IMR-90 (cell line): ENCODE data around the gene CRABP1. TPM values are rescaled to one million over a fixed set of nuclear protein-coding genes. Genes with fewer than 3 reads are reported as not detected.

ENCODE experiments used
- ATAC-seq: fragments of 200-7000 bp; cut with Tn5 transposase; 2 replicates; pipeline ENCODE4 v1.9.1; 2020; ENCODE audit warnings: low read depth, mild to moderate bottlenecking, moderate library complexity
- BruUV-seq: library from RNA; stranded (reverse); fragments of 400-500 nt; replicated peaks from 2 replicates; lab custom pipeline; 2021; lab: Mats Ljungman, UMichigan
- CTCF ChIA-PET: fragments of 300-600 bp; formaldehyde crosslinking; extraction: SDS; loops from one replicate; lab custom pipeline; 2021; ENCODE audit warnings: antibody characterized with exemption; lab: Yijun Ruan, JAX
- POLR2A ChIA-PET: fragments of 300-600 bp; sonication (Branson Sonifier 250); formaldehyde crosslinking; loops from one replicate; lab custom pipeline; 2022; ENCODE audit warnings: antibody characterized with exemption; ENCODE audit not compliant: unreplicated experiment; lab: Charles Lee
- DNase-seq: peaks from one replicate; pipeline ENCODE4 v3.0.0; 2013
- H2AFZ ChIP-seq: replicated peaks from 2 replicates; pipeline ENCODE3; 2013; ENCODE audit warnings: low read length, mild to moderate bottlenecking; ENCODE audit not compliant: poor library complexity
- H2AK5ac ChIP-seq: 2 replicates; pipeline ENCODE4 v1.6.1; 2013; ENCODE audit warnings: low read depth, low read length, inconsistent platforms
- H2AK9ac ChIP-seq: replicated peaks from 2 replicates; pipeline ENCODE3; 2013; ENCODE audit warnings: mild to moderate bottlenecking, low read depth, low read length, moderate library complexity; ENCODE audit not compliant: poor library complexity
- H2BK120ac ChIP-seq: 2 replicates; pipeline ENCODE4 v1.6.1; 2013; ENCODE audit warnings: low read depth, low read length, inconsistent platforms
- H2BK15ac ChIP-seq: 3 replicates; pipeline ENCODE4 v1.6.1; 2013; ENCODE audit warnings: low read depth, low read length, inconsistent platforms
- H2BK20ac ChIP-seq: 2 replicates; pipeline ENCODE4 v1.6.1; 2013; ENCODE audit warnings: low read depth, mild to moderate bottlenecking, inconsistent platforms, low read length, moderate library complexity
- H2BK5ac ChIP-seq: 2 replicates; pipeline ENCODE4 v1.6.1; 2013; ENCODE audit warnings: mild to moderate bottlenecking, low read depth, low read length, inconsistent platforms; ENCODE audit not compliant: poor library complexity, severe bottlenecking
- H3K14ac ChIP-seq: replicated peaks from 2 replicates; pipeline ENCODE4 v1.6.1; 2013; ENCODE audit warnings: low read depth, low read length, inconsistent platforms
- H3K18ac ChIP-seq: 2 replicates; pipeline ENCODE4 v1.6.1; 2013; ENCODE audit warnings: low read depth, low read length, control low read depth
- H3K23ac ChIP-seq: 2 replicates; pipeline ENCODE4 v1.6.1; 2013; ENCODE audit warnings: low read depth, low read length, inconsistent platforms
- H3K27ac ChIP-seq: 2 replicates; pipeline ENCODE4 v1.5.1; 2013; ENCODE audit warnings: mild to moderate bottlenecking, control low read depth, low read length; ENCODE audit not compliant: insufficient read depth
- H3K27me3 ChIP-seq: 2 replicates; pipeline ENCODE4 v1.6.1; 2013; ENCODE audit warnings: low read length; ENCODE audit not compliant: control insufficient read depth, insufficient read depth
- H3K36me3 ChIP-seq: 2 replicates; pipeline ENCODE4 v1.6.1; 2013; ENCODE audit warnings: low read length, mixed read lengths; ENCODE audit not compliant: control insufficient read depth, insufficient read depth
- H3K4ac ChIP-seq: 2 replicates; pipeline ENCODE4 v1.6.1; 2013; ENCODE audit warnings: low read depth, low read length, inconsistent platforms
- H3K4me1 ChIP-seq: 2 replicates; pipeline ENCODE4 v1.6.1; 2013; ENCODE audit warnings: low read length, mixed read lengths; ENCODE audit not compliant: control insufficient read depth, insufficient read depth
- H3K4me2 ChIP-seq: 2 replicates; pipeline ENCODE4 v1.6.1; 2013; ENCODE audit warnings: low read depth, mild to moderate bottlenecking, control low read depth, low read length, moderate library complexity
- H3K4me3 ChIP-seq: 2 replicates; pipeline ENCODE4 v1.5.1; 2013; ENCODE audit warnings: low read depth, mild to moderate bottlenecking, control low read depth, low read length, moderate library complexity; ENCODE audit not compliant: insufficient read depth
- H3K56ac ChIP-seq: 2 replicates; pipeline ENCODE4 v1.6.1; 2013; ENCODE audit warnings: low read length, inconsistent platforms; ENCODE audit not compliant: insufficient read depth; ENCODE audit errors: extremely low read depth
- H3K79me1 ChIP-seq, 2 experiments: 2 replicates each; pipeline ENCODE4 v1.6.1; 2013; ENCODE audit warnings: low read length in 2 of 2, inconsistent platforms in 1 of 2, low read depth in 1 of 2
- H3K9ac ChIP-seq: 2 replicates; pipeline ENCODE4 v1.6.1; 2013; ENCODE audit warnings: low read depth, low read length, control low read depth
- H3K9me1 ChIP-seq: 2 replicates; pipeline ENCODE4 v1.6.1; 2013; ENCODE audit warnings: low read length, inconsistent platforms; ENCODE audit not compliant: insufficient read depth
- H3K9me3 ChIP-seq: 2 replicates; pipeline ENCODE4 v1.6.1; 2013; ENCODE audit warnings: low read length; ENCODE audit not compliant: control insufficient read depth, insufficient read depth
- H4K20me1 ChIP-seq: 2 replicates; pipeline ENCODE4 v1.6.1; 2013; ENCODE audit warnings: low read length, inconsistent platforms; ENCODE audit not compliant: insufficient read depth
- H4K5ac ChIP-seq: 2 replicates; pipeline ENCODE4 v1.6.1; 2013; ENCODE audit warnings: mild to moderate bottlenecking, low read depth, low read length, control low read depth
- H4K8ac ChIP-seq, 2 experiments: 2 replicates each; pipeline ENCODE4 v1.6.1; 2013; ENCODE audit warnings: low read depth in 2 of 2, low read length in 2 of 2, control low read depth in 1 of 2, inconsistent platforms in 1 of 2
- H4K91ac ChIP-seq: 2 replicates; pipeline ENCODE4 v1.6.1; 2013; ENCODE audit warnings: low read depth, low read length, inconsistent platforms; ENCODE audit not compliant: insufficient read depth
- BHLHE40 ChIP-seq: fragments of 150-350 bp; IDR thresholded peaks from 2 replicates; pipeline ENCODE4 v1.6.1; 2016; ENCODE audit warnings: mild to moderate bottlenecking, low read depth, low read length
- CEBPB ChIP-seq: IDR thresholded peaks from 2 replicates; pipeline ENCODE4 v1.6.1; 2012; ENCODE audit warnings: low read depth, low read length, improper control_type of control experiment
- CHD1 ChIP-seq: IDR thresholded peaks from 2 replicates; pipeline ENCODE4 v1.6.1; 2012; ENCODE audit warnings: low read depth, low read length, improper control_type of control experiment
- CTCF ChIP-seq: conservative IDR thresholded peaks from 2 replicates; pipeline ENCODE4 v1.5.1; 2012; ENCODE audit warnings: mild to moderate bottlenecking, low read depth, low read length, improper control_type of control experiment
- ELK1 ChIP-seq: fragments of 150-350 bp; IDR thresholded peaks from 2 replicates; pipeline ENCODE4 v1.6.1; 2016; ENCODE audit warnings: low read depth, mild to moderate bottlenecking, low read length, moderate library complexity, borderline replicate concordance
- FOS ChIP-seq: fragments of 150-350 bp; IDR thresholded peaks from 2 replicates; pipeline ENCODE4 v1.6.1; 2016; ENCODE audit warnings: low read depth, low read length
- MAFK ChIP-seq: IDR thresholded peaks from 2 replicates; pipeline ENCODE4 v1.6.1; 2012; ENCODE audit warnings: low read depth, low read length, improper control_type of control experiment
- MAZ ChIP-seq: IDR thresholded peaks from 2 replicates; pipeline ENCODE4 v1.6.1; 2012; ENCODE audit warnings: low read depth, mild to moderate bottlenecking, low read length, improper control_type of control experiment, moderate library complexity, borderline replicate concordance
- MXI1 ChIP-seq: IDR thresholded peaks from 2 replicates; pipeline ENCODE4 v1.6.1; 2012; ENCODE audit warnings: low read depth, mild to moderate bottlenecking, low read length, moderate library complexity, borderline replicate concordance
- NFE2L2 ChIP-seq: fragments of 150-350 bp; IDR thresholded peaks from 2 replicates; pipeline ENCODE4 v1.6.1; 2016; ENCODE audit warnings: low read depth, mild to moderate bottlenecking, low read length
- POLR2A ChIP-seq: IDR thresholded peaks from 2 replicates; pipeline ENCODE4 v1.6.1; 2012; ENCODE audit warnings: mild to moderate bottlenecking, low read depth, low read length
- RAD21 ChIP-seq: IDR thresholded peaks from 2 replicates; pipeline ENCODE4 v1.6.1; 2012; ENCODE audit warnings: low read length, improper control_type of control experiment
- RCOR1 ChIP-seq: IDR thresholded peaks from 2 replicates; pipeline ENCODE4 v1.6.1; 2012; ENCODE audit warnings: mild to moderate bottlenecking, low read length, improper control_type of control experiment; ENCODE audit not compliant: insufficient replicate concordance
- RFX5 ChIP-seq: IDR thresholded peaks from 2 replicates; pipeline ENCODE4 v1.8.0; 2012; ENCODE audit warnings: low read depth, mild to moderate bottlenecking, low read length, moderate library complexity
- SMC3 ChIP-seq: fragments of 150-350 bp; IDR thresholded peaks from 2 replicates; pipeline ENCODE4 v1.6.1; 2016; ENCODE audit warnings: low read depth, mild to moderate bottlenecking, antibody characterized with exemption, low read length, moderate library complexity
- USF2 ChIP-seq: fragments of 150-350 bp; IDR thresholded peaks from 2 replicates; pipeline ENCODE4 v1.6.1; 2017; ENCODE audit warnings: mild to moderate bottlenecking, antibody characterized with exemption, low read length, low read depth
- WGBS, 2 experiments: methylation state at CpG; one replicate each; pipeline versions ENCODE4 v1.1.5 to v1.1.7; 2013; ENCODE audit warnings: missing lambda C conversion rate in 2 of 2; ENCODE audit not compliant: insufficient read length in 1 of 2; ENCODE audit errors: extremely low coverage in 2 of 2; 5-methylcytosine and 5-hydroxymethylcytosine counted together
- dilution Hi-C: fragments of 300-500 bp; cut with HindIII; formaldehyde crosslinking; loops from one replicate; pipeline ENCODE4 v1.14.3; 2018; ENCODE audit warnings: low sequenced_read_pairs; ENCODE audit not compliant: unreplicated experiment
- in situ Hi-C: fragments of 300-500 bp; cut with MboI; formaldehyde crosslinking; loops from 3 replicates; pipeline ENCODE4 v1.14.3; 2019; ENCODE audit warnings: low sequenced_read_pairs, inconsistent platforms, mixed read lengths
- intact Hi-C: fragments of 100-400 bp; cut with micrococcal nuclease; formaldehyde crosslinking; loops from 2 replicates; pipeline ENCODE4 v1.10.0; 2022
- polyA plus RNA-seq, 3 experiments: library from polyadenylated mRNA; depleted of rRNA; stranded (reverse); fragments of >200 nt; gene quantifications; 2 replicates each; pipeline ENCODE4 v1.2.3, GENCODE V29; 2012; ENCODE audit warnings: low replicate concordance in 1 of 3
- total RNA-seq: library from RNA; depleted of rRNA; stranded (reverse); fragments of >200 nt; gene quantifications from 2 replicates; pipeline ENCODE4 v1.2.3, GENCODE V29; 2012

Gene CRABP1
- total and polyA plus RNA-seq, 2 of the 4 experiments (the other 2 are of a cell fraction), result not detected

GRCh38 chr15:78390826-78391225 is 50.7 kb downstream of the CRABP1 start:
- DNase-seq (no peak), ATAC-seq (no peak)
- Histone ChIP-seq H3K36me3 (no peaks in the 10 kb centered on the region), H3K9me3 (no peaks in the 10 kb centered on the region), H3K27ac (no peak overlapping the region), H2BK15ac (no peak overlapping the region), H4K91ac (no peak overlapping the region), H3K14ac (no peak overlapping the region), H3K4me3 (no peak overlapping the region), H2AK5ac (no peak overlapping the region), H3K4me1 (no peaks in the 10 kb centered on the region), H4K5ac (no peak overlapping the region), H3K4me2 (no peak overlapping the region), H3K4ac (no peak overlapping the region), H2AFZ (no peak overlapping the region), H4K20me1 (no peaks in the 10 kb centered on the region), H3K18ac (no peak overlapping the region), H2AK9ac (no peak overlapping the region), H3K27me3 (peaks cover 53% of the 10 kb centered on the region), H4K8ac (no peak overlapping the region), H2BK5ac (no peak overlapping the region), H3K9me1 (no peaks in the 10 kb centered on the region), H3K79me1 (no peaks in the 10 kb centered on the region), H2BK20ac (no peak overlapping the region), H3K56ac (no peak overlapping the region), H3K23ac (no peak overlapping the region), H3K9ac (no peak overlapping the region), H2BK120ac (no peak overlapping the region)
- TF ChIP-seq CTCF (no peak), CHD1 (no peak), BHLHE40 (no peak), POLR2A (no peak), ELK1 (no peak), SMC3 (no peak), NFE2L2 (no peak), MXI1 (no peak), RCOR1 (no peak), FOS (no peak), CEBPB (no peak), MAFK (no peak), RAD21 (no peak), RFX5 (no peak), USF2 (no peak), MAZ (no peak)
- POLR2A ChIA-PET, result no interaction called here
- CTCF ChIA-PET, result no interaction called here
- in situ Hi-C loops (no loop called here), dilution Hi-C loops (no loop called here), intact Hi-C loops (no loop called here)
- no CpG with 5 or more reads among the region's 3 CpGs for WGBS, 2 experiments
- no TSS peak for BruUV-seq
